Body of pancreas (tissue), 4 donors: ENCODE results near the gene CLBA1.

Source experiments
- POLR2A ChIP-seq, 3 donors: fragments of 450-650 bp; IDR thresholded peaks; one replicate each; pipeline ENCODE4 v1.6.1; 2016; ENCODE audit warnings: antibody characterized with exemption in 3 of 3, mild to moderate bottlenecking in 2 of 3
- TF ChIP-seq, protein P1 (sequence below), 7 experiments: fragments of 450-650 bp in 4 of 7; fragments of 200-600 bp in 3 of 7; sonication (generic) in 3 of 7; IDR thresholded peaks; one replicate each; pipeline ENCODE4 v1.5.1; 2016 to 2019; ENCODE audit warnings: antibody characterized with exemption in 7 of 7

DNA sequence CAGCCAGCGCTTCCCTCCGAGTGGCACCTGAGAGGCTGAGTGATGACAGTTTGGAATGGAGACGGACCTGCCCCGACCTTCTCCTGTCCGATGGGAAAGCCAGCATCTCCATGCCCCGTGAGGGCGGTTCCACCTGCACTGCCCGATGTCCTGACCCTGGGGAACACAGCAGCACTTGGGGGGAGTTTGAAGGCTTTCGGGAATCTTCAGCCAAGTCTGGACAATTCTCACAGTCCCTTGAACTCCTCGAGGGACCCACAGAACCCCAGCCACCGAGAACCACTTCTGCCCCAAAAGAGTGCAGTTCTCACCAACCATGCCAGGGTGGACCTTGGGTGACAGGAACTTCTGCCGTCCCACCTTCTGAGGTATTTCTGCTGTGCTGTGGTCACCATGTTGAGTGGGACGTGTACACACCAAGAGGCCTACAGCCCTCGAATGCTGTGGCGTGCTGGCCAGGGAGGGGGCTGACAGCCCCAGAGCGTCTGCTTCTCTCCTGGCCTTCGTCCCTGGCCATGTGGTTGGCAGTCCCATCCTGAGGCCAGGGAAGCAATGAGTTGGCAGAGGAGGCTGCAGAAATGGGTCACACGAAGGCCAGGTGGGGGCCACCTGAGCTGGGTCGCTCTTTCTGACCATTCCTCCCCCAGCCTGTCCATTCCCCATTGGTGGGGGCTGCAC, 1.0 kb downstream of the CLBA1 start:
- TF ChIP-seq, protein P1, sequence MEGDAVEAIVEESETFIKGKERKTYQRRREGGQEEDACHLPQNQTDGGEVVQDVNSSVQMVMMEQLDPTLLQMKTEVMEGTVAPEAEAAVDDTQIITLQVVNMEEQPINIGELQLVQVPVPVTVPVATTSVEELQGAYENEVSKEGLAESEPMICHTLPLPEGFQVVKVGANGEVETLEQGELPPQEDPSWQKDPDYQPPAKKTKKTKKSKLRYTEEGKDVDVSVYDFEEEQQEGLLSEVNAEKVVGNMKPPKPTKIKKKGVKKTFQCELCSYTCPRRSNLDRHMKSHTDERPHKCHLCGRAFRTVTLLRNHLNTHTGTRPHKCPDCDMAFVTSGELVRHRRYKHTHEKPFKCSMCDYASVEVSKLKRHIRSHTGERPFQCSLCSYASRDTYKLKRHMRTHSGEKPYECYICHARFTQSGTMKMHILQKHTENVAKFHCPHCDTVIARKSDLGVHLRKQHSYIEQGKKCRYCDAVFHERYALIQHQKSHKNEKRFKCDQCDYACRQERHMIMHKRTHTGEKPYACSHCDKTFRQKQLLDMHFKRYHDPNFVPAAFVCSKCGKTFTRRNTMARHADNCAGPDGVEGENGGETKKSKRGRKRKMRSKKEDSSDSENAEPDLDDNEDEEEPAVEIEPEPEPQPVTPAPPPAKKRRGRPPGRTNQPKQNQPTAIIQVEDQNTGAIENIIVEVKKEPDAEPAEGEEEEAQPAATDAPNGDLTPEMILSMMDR (IDR thresholded peaks at IDR 0.05), result no peak
- TF ChIP-seq POLR2A (IDR thresholded peaks at IDR 0.05), result no peak
